Liver (tissue), 9 donors: ENCODE data around the gene IKBKG. TPM values are rescaled to one million over a fixed set of nuclear protein-coding genes. Genes with fewer than 3 reads are reported as not detected.
A peak's percentile ranks its signal among the peaks of the same experiment; 100 is the strongest.
"Not testable (repeated sequence)": the region's sequence is repeated elsewhere in the genome, so short reads cannot be mapped to it uniquely, and the experiment has no call there.

Experiments used
- DNase-seq: peaks from one replicate; pipeline ENCODE4 v3.0.0-alpha.2; 2017; ENCODE audit warnings: low spot score
- H3K27ac ChIP-seq, 2 donors: one replicate each; pipeline ENCODE4 v1.7.0; 2013; ENCODE audit warnings: inconsistent platforms in 2 of 2, low read length in 2 of 2, control low read depth in 1 of 2, low read depth in 1 of 2, mild to moderate bottlenecking in 1 of 2
- H3K27me3 ChIP-seq, 4 donors: one replicate each; pipeline versions ENCODE4 v1.6.1 to v1.7.0; 2013; ENCODE audit warnings: low read length in 3 of 4, inconsistent platforms in 1 of 4, mild to moderate bottlenecking in 1 of 4, moderate library complexity in 1 of 4; ENCODE audit not compliant: control insufficient read depth in 4 of 4, insufficient read depth in 4 of 4
- H3K36me3 ChIP-seq, 4 donors: one replicate each; pipeline versions ENCODE4 v1.6.1 to v1.7.0; 2013; ENCODE audit warnings: low read length in 3 of 4, mild to moderate bottlenecking in 3 of 4, low read depth in 1 of 4, moderate library complexity in 1 of 4; ENCODE audit not compliant: control insufficient read depth in 4 of 4, insufficient read depth in 3 of 4
- H3K4me1 ChIP-seq, 4 donors: one replicate each; pipeline versions ENCODE4 v1.6.1 to v1.7.0; 2013; ENCODE audit warnings: low read length in 3 of 4, mild to moderate bottlenecking in 3 of 4, moderate library complexity in 1 of 4; ENCODE audit not compliant: control insufficient read depth in 4 of 4, insufficient read depth in 4 of 4
- H3K4me3 ChIP-seq, 3 donors: one replicate each; pipeline versions ENCODE4 v1.6.1 to v1.7.0; 2013; ENCODE audit warnings: low read length in 3 of 3, control low read depth in 1 of 3, low read depth in 1 of 3, mild to moderate bottlenecking in 1 of 3
- H3K9ac ChIP-seq, 2 donors: one replicate each; pipeline ENCODE4 v1.7.0; 2013; ENCODE audit warnings: low read length in 2 of 2, mild to moderate bottlenecking in 2 of 2, moderate library complexity in 2 of 2, control low read depth in 1 of 2, low read depth in 1 of 2
- H3K9me3 ChIP-seq, 4 donors: one replicate each; pipeline versions ENCODE4 v1.6.1 to v1.7.0; 2013; ENCODE audit warnings: low read length in 3 of 4; ENCODE audit not compliant: control insufficient read depth in 4 of 4
- ATF3 ChIP-seq: IDR thresholded peaks from 2 replicates; pipeline ENCODE4 v1.6.1; 2016; ENCODE audit warnings: antibody characterized with exemption
- CTCF ChIP-seq: fragments of 150-350 bp; IDR thresholded peaks from 2 replicates; pipeline ENCODE4 v1.5.1; 2017; ENCODE audit warnings: improper control_type of control experiment, low read depth, low read length; ENCODE audit not compliant: missing input control
- EGR1 ChIP-seq, 2 donors: IDR thresholded peaks; 2 replicates each; pipeline ENCODE4 v1.6.1; 2016 to 2018; ENCODE audit warnings: antibody characterized with exemption in 2 of 2, low read depth in 2 of 2
- FOXA1 ChIP-seq: IDR thresholded peaks from 2 replicates; pipeline ENCODE4 v1.6.1; 2016; ENCODE audit warnings: antibody characterized with exemption
- FOXA2 ChIP-seq: IDR thresholded peaks from 2 replicates; pipeline ENCODE4 v1.6.1; 2016; ENCODE audit warnings: antibody characterized with exemption
- GABPA ChIP-seq, 2 donors: IDR thresholded peaks in 1 of 2; conservative IDR thresholded peaks in 1 of 2; 2 replicates each; pipeline ENCODE4 v1.6.1; 2016; ENCODE audit warnings: antibody characterized with exemption in 2 of 2, mild to moderate bottlenecking in 1 of 2, moderate library complexity in 1 of 2
- HNF4A ChIP-seq, 2 donors: conservative IDR thresholded peaks; 2 replicates each; pipeline ENCODE4 v1.6.1; 2016; ENCODE audit warnings: antibody characterized with exemption in 2 of 2, mild to moderate bottlenecking in 2 of 2
- HNF4G ChIP-seq: IDR thresholded peaks from 2 replicates; pipeline ENCODE4 v1.6.1; 2016; ENCODE audit warnings: antibody characterized with exemption
- JUND ChIP-seq, 2 donors: IDR thresholded peaks; 2 replicates each; pipeline ENCODE4 v1.6.1; 2016; ENCODE audit warnings: antibody characterized with exemption in 2 of 2
- MAX ChIP-seq: IDR thresholded peaks from 2 replicates; pipeline ENCODE4 v1.6.1; 2016; ENCODE audit warnings: antibody characterized with exemption
- NR2F2 ChIP-seq: IDR thresholded peaks from 2 replicates; pipeline ENCODE4 v1.6.1; 2016; ENCODE audit warnings: antibody characterized with exemption
- RAD21 ChIP-seq, 2 donors: IDR thresholded peaks; 2 replicates each; pipeline ENCODE4 v1.6.1; 2016; ENCODE audit warnings: antibody characterized with exemption in 2 of 2, mild to moderate bottlenecking in 2 of 2
- REST ChIP-seq: IDR thresholded peaks from 2 replicates; pipeline ENCODE4 v1.6.1; 2016; ENCODE audit warnings: antibody characterized with exemption, mild to moderate bottlenecking
- RXRA ChIP-seq, 2 donors: IDR thresholded peaks; 2 replicates each; pipeline ENCODE4 v1.6.1; 2017 to 2018; ENCODE audit warnings: antibody characterized with exemption in 2 of 2, mild to moderate bottlenecking in 1 of 2
- SP1 ChIP-seq: IDR thresholded peaks from 2 replicates; pipeline ENCODE4 v1.6.1; 2018; ENCODE audit warnings: antibody characterized with exemption, mild to moderate bottlenecking
- TAF1 ChIP-seq: conservative IDR thresholded peaks from 2 replicates; pipeline ENCODE4 v1.6.1; 2016; ENCODE audit warnings: antibody characterized with exemption, mild to moderate bottlenecking
- YY1 ChIP-seq: IDR thresholded peaks from 2 replicates; pipeline ENCODE4 v1.6.1; 2016; ENCODE audit warnings: antibody characterized with exemption, mild to moderate bottlenecking
- ZBTB33 ChIP-seq: IDR thresholded peaks from 2 replicates; pipeline ENCODE4 v1.6.1; 2016; ENCODE audit warnings: antibody characterized with exemption
- WGBS: extraction: QIAGEN DNeasy Blood & Tissue Kit; methylation state at CpG from one replicate; pipeline ENCODE4 v1.1.7; 2013; 5-methylcytosine and 5-hydroxymethylcytosine counted together
- polyA plus RNA-seq, 2 donors: library from polyadenylated mRNA; stranded (reverse) in 1 of 2; unstranded in 1 of 2; fragments of 200-250 nt in 1 of 2; fragments of >200 nt in 1 of 2; fragmentation: Nextera tagmentation in 1 of 2; extraction: Ambion mirVana in 1 of 2; gene quantifications; one replicate each; pipeline versions ENCODE4 v1.2.1 to v1.2.3, GENCODE V29; 2013 to 2015
- total RNA-seq, 2 donors: library from RNA; depleted of rRNA; stranded (reverse); fragments of >200 nt; gene quantifications; one replicate each; pipeline ENCODE4 v1.2.3, GENCODE V29; 2014
- donor health status: healthy.
- donor health status: healthy.
- donor health status: healthy.
- donor health status: healthy.
- donor health status: healthy.

IKBKG gene
- total RNA-seq (10 to 100 TPM; 17.1 to 46.0 TPM), polyA plus RNA-seq (10 to 100 TPM; 26.0 to 74.1 TPM)

GRCh38 chrX:154547245-154548027 lies at the start of gene IKBKG:
Gene IKBKG, plus strand, starts transcription at chrX:154547620. Its CDS starts 4,383 bp downstream, at chrX:154552003.
- H3K9ac ChIP-seq = peak within 1 kb of the TSS; percentile 11 to 77
- peak; percentile 90 for DNase-seq
- WGBS = under 1% methylated on average over 68 of the region's 69 CpGs
- no peak for TF ChIP-seq FOXA2
- peak; percentile 76 to 90 for TF ChIP-seq GABPA (IDR thresholded peaks at IDR 0.05 in 1 of 2, conservative IDR thresholded peaks at IDR 0.05 in 1 of 2)
- TF ChIP-seq SP1 = peak; percentile 19
- TF ChIP-seq ZBTB33 = peak; percentile 91
- no peak for TF ChIP-seq FOXA1
- no peak for TF ChIP-seq REST
- TF ChIP-seq MAX = peak; percentile 23
- TF ChIP-seq RXRA (IDR thresholded peaks at IDR 0.05) = no peak
- no peak for TF ChIP-seq RAD21 (IDR thresholded peaks at IDR 0.05)
- no peak for TF ChIP-seq NR2F2
- no peak for TF ChIP-seq HNF4G
- TF ChIP-seq ATF3 = no peak
- peak in 1 of 2 donors; percentile 12 for TF ChIP-seq EGR1 (IDR thresholded peaks at IDR 0.05; ENCODE audit: low read depth in 2 of 2)
- no peak for TF ChIP-seq HNF4A (conservative IDR thresholded peaks at IDR 0.05)
- peak; percentile 19 for TF ChIP-seq YY1
- TF ChIP-seq JUND (IDR thresholded peaks at IDR 0.05) = peak in 1 of 2 donors; percentile 8
- TF ChIP-seq TAF1 = no peak
- no peak for TF ChIP-seq CTCF
- H3K27me3 ChIP-seq = no peaks in the 10 kb centered on the region
- H3K36me3 ChIP-seq = peaks cover 1 to 3% (median 3%) of the 10 kb centered on the region in 4 donors
- H3K4me3 ChIP-seq = peak within 1 kb of the TSS; percentile 59 to 86 (median 81)
- H3K4me1 ChIP-seq = peaks cover 1 to 34% (median 22%) of the 10 kb centered on the region in 4 donors
- H3K9me3 ChIP-seq = no peaks in the 10 kb centered on the region
- H3K27ac ChIP-seq = peak within 1 kb of the TSS; percentile 79 to 83

- H3K4me1 ChIP-seq, H3K36me3 ChIP-seq, H3K9me3 ChIP-seq, H3K4me3 ChIP-seq, DNase-seq, H3K27me3 ChIP-seq, H3K9ac ChIP-seq, H3K27ac ChIP-seq: not testable (repeated sequence)
- 91% methylated on average over 7 of the region's 7 CpGs for WGBS
Observed at GRCh38 chrX:154501423-154501822, 46.0 kb upstream of the IKBKG start.
